NCI-H2107 treated with DMSO at 0.1 percent for 48 hours (cell line): ENCODE data around the gene ZC3H4.
"Not testable (repeated sequence)": the region's sequence is repeated elsewhere in the genome, so short reads cannot be mapped to it uniquely, and the experiment has no call there.

Source experiments
- DNase-seq: peaks from one replicate; lab custom pipeline; 2025; ENCODE audit not compliant: unreplicated experiment; lab: John Stamatoyannopoulos, UW

Gene ZC3H4

GRCh38 chr19:47112997-47113849, at the start of gene ZC3H4:
Gene ZC3H4, minus strand, starts transcription at chr19:47113776. Its CDS starts 1,192 bp downstream, at chr19:47112584.
- peak; percentile 97 for DNase-seq

DNA sequence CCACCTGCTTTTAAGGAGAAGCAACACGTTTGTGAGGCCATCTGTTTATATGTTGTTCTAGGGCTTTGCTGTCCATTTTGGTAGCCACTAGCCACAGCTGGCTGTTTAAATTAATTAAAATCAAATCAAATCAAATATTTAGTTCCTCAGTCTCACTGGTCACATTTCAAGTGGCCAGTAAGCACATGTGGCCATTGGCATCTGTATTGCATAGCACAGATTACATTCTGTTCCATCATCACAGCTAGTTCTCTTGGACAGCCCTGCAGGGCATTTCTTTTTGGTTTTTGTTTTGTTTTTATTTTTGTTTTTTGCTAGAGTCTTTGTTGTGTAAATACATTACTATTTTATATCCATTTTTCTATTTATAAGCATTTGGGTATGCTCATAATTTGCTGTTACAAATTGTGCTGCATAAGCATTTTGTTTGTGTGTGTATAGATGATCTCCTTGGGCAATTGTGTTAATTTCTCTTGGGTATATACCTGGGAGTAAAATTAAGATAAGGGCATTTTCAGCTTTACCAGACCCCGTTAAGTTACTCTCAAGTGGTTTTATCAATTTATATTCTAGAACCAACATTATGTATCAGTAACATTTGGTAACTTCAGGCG, 48.4 kb upstream of the ZC3H4 start:
- DNase-seq: no peak

GRCh38 chr19:47158879-47159503, 45.4 kb upstream of the ZC3H4 start:
- no peak for DNase-seq

GRCh38 chr19:47158367-47158791, 44.8 kb upstream of the ZC3H4 start:
- no peak for DNase-seq

DNA sequence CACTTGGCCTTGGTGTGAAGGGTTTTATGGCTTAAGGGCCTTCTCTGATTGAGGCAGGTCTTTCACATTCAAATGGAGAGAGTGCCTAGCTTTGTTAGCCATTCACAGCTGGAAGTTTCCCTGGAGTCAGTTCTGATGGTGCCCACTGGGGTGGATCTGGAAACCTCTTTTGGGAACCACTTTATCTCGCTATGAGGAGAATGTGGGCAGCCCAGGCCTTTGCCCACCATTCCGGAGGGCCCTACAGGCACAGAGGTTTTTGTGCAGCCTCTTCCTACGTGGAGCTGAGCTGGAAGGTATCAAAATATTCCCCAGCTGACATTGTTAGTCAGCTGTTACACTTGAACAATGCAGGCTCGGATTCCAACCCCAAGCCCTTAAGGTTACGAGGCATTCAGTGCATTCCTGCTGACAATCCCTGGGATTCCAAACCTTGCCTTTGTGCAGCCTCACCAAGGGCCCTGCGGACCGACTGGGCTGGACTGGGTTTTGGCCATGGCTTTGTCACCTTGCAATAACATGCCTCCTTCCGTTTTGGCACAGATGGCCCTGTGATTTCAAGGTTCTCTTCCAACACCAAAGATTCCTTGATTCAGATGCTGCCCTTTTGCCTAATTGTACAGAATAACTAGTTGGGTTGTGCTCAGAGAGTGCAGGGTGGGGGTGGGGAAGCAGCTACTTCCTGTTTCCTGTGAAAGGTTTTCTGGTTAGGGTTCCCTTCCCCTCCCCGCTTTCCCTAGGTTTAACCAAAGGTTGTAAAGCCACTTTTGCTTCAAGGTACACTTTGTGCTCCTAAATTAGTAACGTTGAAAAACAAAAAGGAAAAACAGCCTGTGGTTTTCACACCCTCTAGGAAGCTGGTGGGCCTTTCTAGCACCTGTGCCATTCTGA, 44.1 kb upstream of the ZC3H4 start:
- DNase-seq: peak; percentile 16

GRCh38 chr19:47156861-47157430, 43.4 kb upstream of the ZC3H4 start:
- DNase-seq: peak; percentile 88

DNA sequence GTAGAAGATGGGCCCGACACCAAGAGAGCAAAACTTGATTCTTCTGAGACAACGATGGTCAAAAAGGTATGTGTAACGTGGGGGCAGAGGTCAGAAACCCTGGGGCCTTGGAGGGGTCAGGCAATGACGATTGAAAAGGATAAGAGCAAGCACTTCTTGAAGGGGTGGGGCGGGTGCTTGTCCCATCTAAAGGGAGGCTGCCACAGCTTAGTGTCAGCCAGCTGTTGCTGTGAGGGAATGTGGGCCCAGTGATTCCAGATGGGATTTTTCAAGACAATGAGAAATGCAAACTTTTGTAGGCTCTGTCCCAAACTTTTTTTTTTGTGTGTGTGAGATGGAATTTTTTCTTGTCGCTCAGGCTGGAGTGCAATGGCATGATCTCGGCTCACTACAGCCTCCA, 41.6 kb upstream of the ZC3H4 start:
- DNase-seq: no peak

- DNase-seq: no peak
Observed at GRCh38 chr19:47153266-47153665, 39.7 kb upstream of the ZC3H4 start.

DNA sequence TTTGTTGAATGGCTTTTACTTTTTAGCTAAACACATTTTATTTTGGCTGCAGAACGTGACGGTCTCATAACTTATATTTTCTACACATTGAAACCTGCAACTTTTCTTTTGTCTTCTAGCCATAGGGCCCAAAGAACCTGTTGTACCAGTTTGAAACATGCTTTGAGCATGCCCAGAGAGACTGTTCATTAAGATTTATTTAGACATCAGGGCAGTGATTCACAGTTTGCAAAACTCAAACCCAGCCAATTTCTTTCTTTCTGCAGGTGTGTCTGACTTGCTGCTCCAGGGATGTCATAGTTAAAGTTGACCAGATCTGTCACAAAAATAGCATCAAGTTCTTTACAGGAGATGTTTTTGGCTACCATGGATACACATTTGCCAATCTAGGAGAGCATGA, 39.1 kb upstream of the ZC3H4 start:
- DNase-seq: no peak

GRCh38 chr19:47152205-47152604, 38.6 kb upstream of the ZC3H4 start:
- no peak for DNase-seq

DNA sequence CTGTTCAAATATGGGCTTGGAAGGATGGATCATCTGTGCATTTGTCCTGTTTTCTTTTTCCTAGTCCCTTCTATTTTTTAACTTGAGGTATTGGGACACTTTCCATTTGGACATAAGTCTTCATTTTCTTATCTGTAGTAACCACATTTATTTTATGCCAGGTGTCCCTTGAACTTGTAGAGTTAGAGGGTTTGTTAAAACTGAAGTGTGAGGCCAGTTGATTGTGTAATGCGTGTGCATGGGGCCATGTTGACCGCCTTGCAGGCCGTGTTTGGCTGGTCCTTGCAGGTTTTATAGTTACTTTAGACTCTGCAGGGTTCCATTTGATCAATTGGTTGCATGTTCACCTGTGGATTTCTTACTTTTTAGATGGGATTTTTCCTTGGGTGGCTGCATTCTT, 38.1 kb upstream of the ZC3H4 start:
- DNase-seq: no peak

DNA sequence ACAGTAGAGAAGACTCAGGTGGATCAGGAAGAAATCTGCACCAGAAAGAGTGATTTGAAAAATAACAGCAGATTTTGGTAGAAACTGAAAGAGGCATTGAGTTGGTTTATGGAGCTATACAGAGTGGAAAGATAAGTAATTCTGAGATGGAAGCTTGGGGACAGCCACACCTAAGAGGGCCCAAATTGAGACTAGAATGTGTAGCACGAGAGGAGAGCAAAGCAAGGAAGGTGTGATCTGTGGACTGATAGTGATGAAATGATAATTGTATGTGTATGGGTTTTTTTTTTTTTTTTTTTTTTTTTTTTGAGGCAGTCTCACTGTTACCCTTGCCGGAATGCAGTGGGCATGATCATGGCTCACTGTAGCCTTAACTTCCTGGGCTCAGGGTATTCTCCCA, 33.3 kb upstream of the ZC3H4 start:
- DNase-seq: no peak

GRCh38 chr19:47145639-47146486, 32.3 kb upstream of the ZC3H4 start:
- no peak for DNase-seq

- DNase-seq: no peak
Observed at GRCh38 chr19:47144630-47145029, 31.1 kb upstream of the ZC3H4 start.

GRCh38 chr19:47143322-47144073, 29.9 kb upstream of the ZC3H4 start:
- no peak for DNase-seq

DNA sequence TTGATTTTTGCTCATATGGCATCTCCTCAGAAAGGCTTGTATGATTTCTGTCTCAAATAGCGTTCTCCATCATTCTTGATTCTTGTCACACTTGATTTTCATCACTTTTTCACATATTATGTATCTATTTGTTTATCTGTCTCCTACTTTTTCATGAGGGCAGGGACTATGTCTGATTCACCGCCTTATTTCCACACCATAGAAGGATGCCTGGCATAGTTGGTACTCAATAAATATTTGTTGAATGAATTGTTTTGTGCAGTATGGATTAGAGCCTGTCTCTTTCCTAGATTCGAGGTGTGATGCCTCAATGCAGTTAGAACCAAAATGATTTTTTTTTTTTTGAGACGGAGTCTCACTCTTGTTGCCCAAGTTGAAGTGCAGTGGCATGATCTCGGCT, 29.2 kb upstream of the ZC3H4 start:
- DNase-seq: no peak

DNA sequence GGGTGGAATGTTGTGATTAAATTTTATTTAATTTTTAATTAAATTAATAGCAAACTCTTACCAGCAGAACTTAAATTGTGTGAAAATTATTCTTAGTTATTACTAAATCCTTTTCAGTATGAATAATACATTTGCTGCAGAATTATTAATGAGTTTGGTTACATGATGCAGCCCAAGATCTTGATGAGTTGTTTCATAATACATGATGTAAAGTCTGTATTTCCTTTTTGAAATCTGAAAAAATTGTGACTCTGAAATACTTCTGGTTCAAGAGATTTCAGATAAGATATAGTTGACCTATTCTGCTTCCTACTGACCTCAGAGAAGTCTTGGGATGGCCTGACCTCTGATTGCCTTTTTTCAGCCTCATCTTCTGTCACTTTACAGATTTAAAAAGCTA, 28.1 kb upstream of the ZC3H4 start:
- no peak for DNase-seq

DNA sequence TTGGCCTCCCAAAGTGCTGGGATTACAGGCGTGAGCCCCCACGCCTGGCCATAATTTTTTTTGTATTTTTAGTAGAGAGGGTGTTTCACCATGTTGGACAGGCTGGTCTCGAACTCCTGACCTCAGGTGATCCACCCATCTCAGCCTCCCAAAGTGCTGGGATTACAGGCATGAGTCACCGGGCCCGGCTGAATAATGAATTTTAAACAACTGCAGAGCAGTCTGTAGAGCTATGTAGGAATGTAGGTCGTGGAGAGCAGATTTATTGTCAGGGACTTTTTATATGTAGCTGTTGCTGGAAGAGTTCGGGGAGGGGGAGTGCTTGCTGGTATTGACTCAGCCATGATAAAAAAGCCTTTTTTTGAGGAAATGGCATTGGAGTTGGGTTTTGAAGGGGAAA, 27.7 kb upstream of the ZC3H4 start:
- not testable (repeated sequence) for DNase-seq

DNA sequence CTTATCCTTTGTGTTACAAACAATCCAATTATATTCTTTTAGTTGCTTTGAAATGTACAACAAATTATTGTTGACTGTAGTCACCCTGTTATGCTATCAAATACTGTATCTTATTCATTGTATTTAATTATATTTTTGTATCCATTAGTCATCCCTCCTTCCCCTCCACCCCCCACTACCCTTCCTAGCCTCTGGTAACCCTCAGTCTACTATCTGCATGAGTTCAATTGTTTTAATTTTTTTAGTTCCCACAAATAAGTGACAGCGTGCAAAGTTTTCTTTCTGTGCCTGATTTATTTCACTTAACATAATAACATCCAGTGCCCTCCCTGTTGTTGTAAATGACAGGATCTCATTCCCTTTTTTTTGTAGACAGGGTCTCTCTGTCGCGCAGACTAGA, 21.6 kb upstream of the ZC3H4 start:
- DNase-seq: no peak
